T-helper 1 cell (primary cell): ENCODE measurements around the gene CHKA.

Source experiments
- DNase-seq, 5 donors: peaks; one replicate each; pipeline ENCODE4 v3.0.0-alpha.2; 2012 to 2020

Gene CHKA

DNA sequence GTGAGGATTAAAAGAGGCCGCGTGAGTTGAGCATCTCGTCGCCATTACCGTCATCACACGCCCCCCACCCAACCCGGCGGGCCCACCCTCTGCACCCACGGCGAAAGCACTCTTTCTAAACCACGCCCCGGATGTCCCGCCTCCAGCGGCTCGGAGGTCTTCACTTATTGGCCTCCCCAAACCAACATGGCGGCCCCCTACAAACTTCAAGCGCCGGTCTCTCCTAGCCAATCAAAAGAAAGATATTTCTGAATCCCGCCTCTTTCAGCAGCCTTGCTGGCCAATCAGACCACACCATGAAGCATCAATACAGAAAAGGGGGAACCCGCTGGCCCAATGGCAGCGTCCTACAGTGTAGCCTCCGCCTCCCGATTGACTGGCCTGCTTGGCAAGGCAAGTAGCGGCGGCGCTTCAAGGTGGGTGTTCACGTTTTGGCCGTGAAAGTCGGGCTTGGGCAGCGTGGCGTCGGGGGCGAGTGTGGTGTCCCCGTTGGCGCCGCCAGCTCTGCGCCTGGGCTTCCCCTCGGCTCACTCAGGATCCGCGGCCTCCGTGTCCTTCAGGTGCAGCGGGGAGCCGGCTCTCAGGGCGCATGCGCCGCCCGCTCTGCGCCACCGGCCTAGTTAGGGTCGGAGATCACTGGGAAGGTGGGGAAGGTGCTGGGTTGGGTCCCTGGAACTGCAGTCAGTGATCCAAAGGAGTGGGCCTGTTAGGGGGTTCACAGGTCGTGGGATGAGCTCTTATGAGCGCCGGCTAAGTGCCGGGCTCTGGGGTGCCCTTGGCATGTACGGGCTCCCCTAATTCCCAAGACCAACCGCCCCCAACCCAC is 90.7 kb downstream of the CHKA start, which contains the start of gene NDUFS8:
Gene NDUFS8 (plus strand): TSS at position 364 of the 826 bp plus-strand sequence. CDS start 1,471 bp downstream, outside the sequence.
- peak; percentile 90 to 98 (median 91) for DNase-seq

DNA sequence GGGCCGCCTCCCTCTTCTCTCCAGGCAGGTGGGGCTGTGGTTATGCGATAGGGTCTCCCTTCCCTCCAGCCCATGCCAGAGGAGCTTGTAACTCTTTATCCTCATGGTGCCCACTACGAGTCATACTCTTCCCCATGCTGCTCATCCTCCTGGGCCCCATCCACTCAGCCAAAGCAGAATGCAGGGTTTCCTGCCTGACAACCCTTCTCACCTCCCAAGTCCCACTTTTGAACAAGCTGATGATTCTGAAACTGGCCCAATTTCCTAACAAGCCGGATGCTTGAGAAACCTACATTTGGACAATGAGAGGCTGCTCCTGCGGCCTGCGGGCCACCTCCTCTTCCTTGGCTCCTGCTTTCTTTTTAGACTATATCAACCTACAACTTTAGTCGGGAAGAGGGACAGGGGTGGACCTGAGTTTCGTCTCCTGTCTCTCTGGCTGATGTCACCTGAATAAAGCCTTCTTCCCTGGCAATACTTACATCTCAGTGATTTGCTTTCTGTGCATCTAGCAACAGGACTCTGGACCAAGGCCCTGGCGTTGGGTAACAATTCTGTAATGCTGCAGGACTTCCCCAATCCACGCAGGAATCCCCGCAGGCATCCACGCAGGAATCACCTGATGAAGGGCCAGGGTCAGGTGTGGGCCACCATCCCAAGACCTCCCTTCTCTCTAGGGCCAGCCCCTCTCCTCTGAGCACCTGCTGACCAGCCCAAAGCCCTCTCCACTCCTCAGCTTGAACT is 92.2 kb downstream of the CHKA start:
- no peak for DNase-seq

DNA sequence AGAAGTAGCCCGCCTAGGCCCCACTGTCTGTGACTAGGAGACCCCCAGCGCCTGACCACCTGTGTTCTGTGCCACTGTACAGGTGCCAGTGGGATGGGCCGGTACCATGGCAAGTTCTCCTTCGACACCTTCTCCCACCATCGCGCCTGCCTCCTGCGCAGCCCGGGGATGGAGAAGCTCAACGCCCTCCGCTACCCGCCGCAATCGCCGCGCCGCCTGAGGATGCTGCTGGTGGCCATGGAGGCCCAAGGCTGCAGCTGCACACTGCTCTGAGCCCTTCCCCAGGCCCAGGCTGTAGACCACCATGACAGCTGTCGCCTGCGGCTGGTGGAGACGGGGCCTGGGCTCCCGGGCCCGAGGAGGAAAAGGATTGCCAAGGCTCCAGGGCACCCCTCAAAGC is 93.5 kb downstream of the CHKA start:
- no peak for DNase-seq

DNA sequence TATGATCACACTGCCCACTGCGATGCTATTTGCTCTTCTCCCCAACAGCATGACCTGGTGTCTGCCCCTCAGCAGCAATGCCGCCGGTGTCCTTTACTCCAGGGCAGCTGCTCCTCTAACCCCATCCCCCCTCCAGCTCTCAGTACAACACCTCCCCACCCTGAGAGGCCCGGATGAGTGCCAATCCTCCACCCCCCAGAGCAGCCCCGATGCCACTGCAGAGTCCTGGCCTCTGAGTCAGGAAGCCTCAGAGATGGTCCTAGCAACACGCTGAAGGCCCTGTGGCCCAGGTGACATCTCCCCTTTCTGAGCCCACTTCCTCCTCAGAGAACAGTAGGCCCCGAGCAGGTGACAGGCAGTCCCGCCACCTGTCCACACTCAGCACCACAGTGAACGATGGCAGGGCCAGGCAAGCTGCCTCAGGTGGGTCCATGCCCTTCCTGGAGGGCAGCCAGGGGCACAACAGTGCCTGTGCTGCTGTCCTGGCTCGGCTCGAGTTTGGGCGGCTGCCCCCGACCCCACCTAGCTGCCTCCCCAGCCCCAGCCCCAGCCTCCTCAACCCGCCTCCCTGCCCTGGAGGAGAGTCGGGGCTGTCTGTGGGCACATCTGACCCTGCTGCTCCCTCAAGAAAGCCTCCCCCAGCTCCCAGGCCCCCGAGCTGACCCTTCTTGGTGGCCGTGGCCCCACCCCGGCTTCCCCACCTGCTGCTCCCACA is 94.6 kb downstream of the CHKA start:
- no peak for DNase-seq

- DNase-seq, result no peak
Measured at GRCh38 chr11:68025047-68025446, 96.1 kb downstream of the CHKA start.

DNA sequence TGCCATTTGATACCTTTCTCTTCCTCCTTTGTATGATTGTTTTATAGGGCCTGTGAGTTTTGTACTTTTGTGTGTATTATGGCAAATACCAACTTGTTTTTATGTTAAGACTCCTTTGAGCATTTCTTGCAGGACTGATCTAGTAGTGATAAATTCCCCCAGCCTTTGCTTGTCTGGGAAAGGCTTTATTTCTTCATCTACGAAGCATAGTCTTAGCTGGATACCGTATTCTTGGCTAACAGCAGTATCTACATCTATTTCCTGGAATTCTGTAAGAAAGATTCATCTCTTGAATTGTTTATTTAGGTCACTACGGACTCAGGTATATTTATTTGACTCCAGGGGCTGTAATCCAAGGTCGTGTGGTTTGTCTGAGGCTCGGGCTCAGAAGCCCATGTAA is 96.7 kb downstream of the CHKA start:
- no peak for DNase-seq

- no peak for DNase-seq
Measured at GRCh38 chr11:68022531-68022930, 98.7 kb downstream of the CHKA start.

- DNase-seq, result no peak
Measured at GRCh38 chr11:68021167-68021787, 99.9 kb downstream of the CHKA start.

DNA sequence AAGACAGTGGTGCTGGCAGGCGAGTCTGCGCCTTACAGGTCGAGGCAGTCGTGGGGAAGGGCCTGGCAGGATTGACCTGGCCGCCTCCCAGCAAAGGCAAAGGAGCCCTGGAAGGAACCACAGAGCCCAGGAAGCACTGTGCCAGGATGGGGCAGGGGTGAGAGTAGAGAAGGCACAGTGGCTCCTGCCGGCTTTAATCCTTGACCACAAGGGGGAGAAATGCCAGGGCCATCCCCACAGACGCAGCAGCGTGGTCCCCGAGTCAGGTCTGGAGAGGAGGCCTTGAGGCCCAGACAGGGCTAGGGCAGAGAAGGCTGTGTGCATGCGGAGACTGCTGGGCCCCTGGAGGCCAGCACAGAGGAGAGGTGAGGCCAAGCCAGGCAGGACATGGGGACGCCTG is 100.6 kb downstream of the CHKA start:
- no peak for DNase-seq

- no peak for DNase-seq
Measured at GRCh38 chr11:68019486-68019885, 101.7 kb downstream of the CHKA start.

DNA sequence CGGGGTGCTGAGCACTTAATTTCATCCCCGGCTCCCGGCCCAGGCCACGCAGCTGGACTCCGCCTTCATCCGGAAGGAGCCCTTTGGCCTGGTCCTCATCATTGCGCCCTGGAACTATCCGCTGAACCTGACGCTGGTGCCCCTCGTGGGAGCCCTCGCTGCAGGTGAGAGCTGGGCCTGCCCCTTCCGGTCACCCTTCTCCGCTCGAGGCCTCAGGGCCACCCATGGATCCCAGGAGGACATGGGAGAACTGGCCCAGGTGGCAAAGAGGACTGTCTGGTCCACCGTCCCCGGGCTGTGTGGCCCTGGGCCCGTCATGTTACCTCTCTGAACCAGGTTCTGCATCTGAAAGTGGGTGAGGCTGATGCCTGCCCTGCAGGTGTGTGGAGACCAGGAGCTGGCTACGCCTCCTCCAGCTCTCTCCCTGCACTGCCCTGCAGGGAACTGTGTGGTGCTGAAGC is 102.4 kb downstream of the CHKA start:
- DNase-seq, result no peak

GRCh38 chr11:68017980-68018729 is 103.0 kb downstream of the CHKA start:
- no peak for DNase-seq

- DNase-seq, result no peak
Measured at GRCh38 chr11:68016904-68017817, 104.0 kb downstream of the CHKA start.

DNA sequence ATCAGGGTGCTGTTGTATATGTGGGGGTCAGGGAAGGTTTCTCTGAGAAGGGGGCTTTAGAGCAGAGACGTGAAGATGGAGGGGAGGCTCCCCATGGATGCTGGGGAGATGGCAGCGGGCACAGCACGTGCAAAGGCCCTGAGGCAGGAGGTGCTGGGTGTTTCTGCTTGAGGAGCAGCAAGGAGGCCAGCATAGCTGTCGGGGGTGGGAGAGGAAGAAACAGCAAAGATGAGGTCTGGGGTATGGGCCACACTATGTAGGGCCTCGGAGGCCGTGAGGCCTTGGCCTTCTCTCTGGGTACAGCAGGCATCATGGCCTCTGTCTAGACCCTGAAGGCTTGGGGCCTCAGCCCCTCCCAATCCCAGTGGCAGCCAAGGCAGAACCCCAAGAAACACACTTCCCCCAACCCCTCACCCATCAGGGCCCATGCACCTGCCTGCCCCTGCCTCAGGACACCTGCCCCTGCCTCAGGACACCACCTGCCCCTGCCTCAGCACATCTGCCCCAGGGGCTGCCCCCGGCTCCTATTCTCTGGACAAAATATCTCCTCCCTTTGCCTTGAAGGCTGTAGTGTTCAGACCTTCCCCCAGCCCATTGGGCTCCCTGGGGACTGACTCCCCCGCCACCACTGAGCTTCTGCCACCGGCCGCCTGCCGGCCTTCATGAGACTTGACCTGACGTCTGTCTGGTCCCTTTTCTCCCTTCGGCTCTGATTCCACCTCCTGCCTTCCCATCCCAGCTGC is 104.9 kb downstream of the CHKA start:
- DNase-seq, result no peak

- no peak for DNase-seq
Measured at GRCh38 chr11:68015467-68015866, 105.7 kb downstream of the CHKA start.

DNA sequence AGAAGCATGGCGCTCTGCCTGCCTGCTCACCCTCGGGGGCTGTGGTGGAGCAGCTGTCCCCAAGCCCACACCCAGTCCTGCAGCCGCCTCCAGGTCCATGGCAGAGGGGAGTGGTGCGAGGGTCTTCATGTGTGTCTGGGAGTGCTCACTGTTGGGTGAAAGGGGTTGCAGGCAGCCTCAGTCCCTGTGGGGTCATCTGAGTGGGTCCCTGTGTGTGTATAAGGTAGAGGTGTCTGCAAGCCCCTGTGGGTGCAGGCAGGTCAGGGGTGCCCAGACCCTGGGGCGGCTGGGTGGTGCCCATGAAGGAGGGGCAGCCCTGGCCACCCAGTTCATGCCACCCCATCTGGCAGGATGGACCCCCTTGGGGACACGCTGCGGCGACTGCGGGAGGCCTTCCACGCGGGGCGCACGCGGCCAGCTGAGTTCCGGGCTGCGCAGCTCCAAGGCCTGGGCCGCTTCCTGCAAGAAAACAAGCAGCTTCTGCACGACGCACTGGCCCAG is 106.2 kb downstream of the CHKA start:
- no peak for DNase-seq

DNA sequence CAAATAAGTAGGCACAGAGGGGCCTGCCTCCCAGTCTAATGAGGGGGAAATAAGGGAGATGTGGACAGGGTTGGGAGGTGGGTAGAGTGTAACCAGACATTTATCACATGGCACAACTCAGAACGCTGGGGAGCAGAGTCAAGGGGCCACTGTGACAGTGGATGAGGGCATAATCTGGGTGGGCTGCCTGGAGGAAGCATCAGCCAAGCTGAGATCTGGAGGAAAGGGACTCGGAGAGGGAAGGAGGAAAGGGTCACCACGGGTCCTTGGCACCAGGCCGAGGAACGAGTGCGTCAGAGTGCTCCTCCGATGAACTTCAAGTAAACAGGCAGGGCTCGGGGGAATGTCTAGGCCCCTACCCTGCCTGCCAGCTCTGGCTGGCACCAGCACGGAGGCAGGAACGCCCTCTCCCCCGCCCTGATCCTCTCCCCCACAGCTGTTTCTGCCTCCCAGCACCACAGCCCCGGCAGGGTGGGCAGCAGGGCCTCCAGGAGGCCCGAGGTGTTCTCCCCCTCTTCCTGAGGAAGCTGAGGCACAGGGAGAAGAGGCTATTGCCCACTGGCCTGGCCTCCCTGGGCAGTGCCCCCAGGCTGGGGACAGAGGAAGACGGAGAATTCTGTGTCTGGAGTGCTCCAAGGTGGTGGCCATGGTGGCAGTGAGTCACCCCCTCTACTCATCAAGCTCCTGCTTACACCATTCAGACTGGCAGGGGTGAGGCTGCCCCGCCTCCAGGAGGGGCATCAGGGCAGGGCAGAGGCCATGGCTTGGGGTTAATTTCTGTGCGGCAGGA is 106.8 kb downstream of the CHKA start:
- DNase-seq, result no peak

GRCh38 chr11:68013611-68014156 is 107.5 kb downstream of the CHKA start:
- no peak for DNase-seq
